Mesendoderm (in vitro differentiated cells): ENCODE results near the gene XAGE1A.
"Not testable (repeated sequence)": the region's sequence is repeated elsewhere in the genome, so short reads cannot be mapped to it uniquely, and the experiment has no call there.

Source experiments
- DNase-seq: peaks from one replicate; pipeline ENCODE4 v3.0.0; 2013
- H2AK5ac ChIP-seq: 2 replicates; pipeline ENCODE4 v1.6.1; 2013; ENCODE audit warnings: low read length, inconsistent platforms
- H2BK120ac ChIP-seq: 2 replicates; pipeline ENCODE4 v1.6.1; 2013; ENCODE audit warnings: low read depth, mild to moderate bottlenecking, low read length, moderate library complexity, mixed read lengths
- H2BK15ac ChIP-seq: replicated peaks from 2 replicates; pipeline ENCODE4 v1.6.1; 2013; ENCODE audit warnings: low read depth, mild to moderate bottlenecking, moderate library complexity
- H2BK5ac ChIP-seq: 2 replicates; pipeline ENCODE4 v1.6.1; 2013; ENCODE audit warnings: low read length, inconsistent platforms
- H3K18ac ChIP-seq: 2 replicates; pipeline ENCODE4 v1.6.1; 2013; ENCODE audit warnings: mild to moderate bottlenecking, low read length, mixed read lengths
- H3K23ac ChIP-seq: one replicate; pipeline ENCODE4 v1.6.1; 2013; ENCODE audit warnings: low read length
- H3K27ac ChIP-seq: 2 replicates; pipeline ENCODE4 v1.5.1; 2013; ENCODE audit warnings: low read depth, mild to moderate bottlenecking, inconsistent platforms, low read length, moderate library complexity
- H3K27me3 ChIP-seq: 2 replicates; pipeline ENCODE4 v1.6.1; 2013; ENCODE audit warnings: low read length, control low read depth, mild to moderate bottlenecking, inconsistent platforms; ENCODE audit not compliant: insufficient read depth, poor library complexity
- H3K36me3 ChIP-seq: 2 replicates; pipeline ENCODE4 v1.6.1; 2013; ENCODE audit warnings: low read length, inconsistent platforms; ENCODE audit not compliant: control insufficient read depth, insufficient read depth
- H3K4ac ChIP-seq: one replicate; pipeline ENCODE4 v1.6.1; 2013; ENCODE audit warnings: low read depth, mild to moderate bottlenecking, low read length, moderate library complexity
- H3K4me1 ChIP-seq: 2 replicates; pipeline ENCODE4 v1.6.1; 2013; ENCODE audit warnings: low read depth, low read length, inconsistent platforms; ENCODE audit not compliant: control insufficient read depth
- H3K4me2 ChIP-seq: 2 replicates; pipeline ENCODE4 v1.6.1; 2013; ENCODE audit warnings: low read length
- H3K4me3 ChIP-seq: 2 replicates; pipeline ENCODE4 v1.5.1; 2013; ENCODE audit warnings: mild to moderate bottlenecking, low read length
- H3K56ac ChIP-seq: one replicate; pipeline ENCODE4 v1.6.1; 2013; ENCODE audit warnings: low read length
- H3K79me1 ChIP-seq: 2 replicates; pipeline ENCODE4 v1.6.1; 2013; ENCODE audit warnings: low read length, inconsistent platforms
- H3K79me2 ChIP-seq: 2 replicates; pipeline ENCODE4 v1.6.1; 2013; ENCODE audit warnings: mild to moderate bottlenecking, low read length; ENCODE audit not compliant: control insufficient read depth, insufficient read depth
- H3K9ac ChIP-seq: 2 replicates; pipeline ENCODE4 v1.6.1; 2013; ENCODE audit warnings: low read length, inconsistent platforms
- H4K5ac ChIP-seq: one replicate; pipeline ENCODE4 v1.6.1; 2013; ENCODE audit warnings: low read length
- H4K8ac ChIP-seq: one replicate; pipeline ENCODE4 v1.6.1; 2013; ENCODE audit warnings: low read depth, mild to moderate bottlenecking, control low read depth, low read length, moderate library complexity
- WGBS: extraction: QIAGEN DNeasy Blood & Tissue Kit; methylation state at CpG from one replicate; pipeline ENCODE4 v1.1.7; 2013; ENCODE audit warnings: low lambda C conversion rate, missing lambda C conversion rate; ENCODE audit not compliant: insufficient coverage; ENCODE audit errors: extremely low coverage; 5-methylcytosine and 5-hydroxymethylcytosine counted together

The XAGE1A gene

DNA sequence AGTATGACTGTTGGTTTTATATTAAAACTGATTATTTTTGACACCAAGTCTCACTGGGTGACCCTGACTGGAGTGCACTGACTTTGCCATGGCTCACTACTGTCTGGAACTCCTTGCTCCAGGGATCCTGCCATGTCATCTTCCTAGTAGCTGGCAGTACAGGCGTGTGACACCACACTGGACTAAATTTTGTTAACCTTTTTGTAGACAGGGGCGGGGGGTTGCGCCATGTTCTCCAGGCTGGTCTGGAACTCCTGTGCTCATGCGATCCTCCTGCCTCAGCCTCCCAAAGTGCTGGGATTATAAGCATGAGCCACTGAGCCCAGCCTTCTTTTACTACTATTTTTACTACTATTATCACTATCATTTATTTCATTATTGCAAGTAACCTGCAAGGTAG, 8.9 kb downstream of the XAGE1A start:
- no peak overlapping the region for H2AK5ac ChIP-seq
- H3K56ac ChIP-seq: no peak overlapping the region
- H3K36me3 ChIP-seq: no peaks in the 10 kb centered on the region
- no peak overlapping the region for H3K23ac ChIP-seq
- no peak overlapping the region for H2BK120ac ChIP-seq
- H3K27ac ChIP-seq: no peak overlapping the region
- no peaks in the 10 kb centered on the region for H3K27me3 ChIP-seq
- H4K8ac ChIP-seq: no peak overlapping the region
- H3K9ac ChIP-seq: no peak overlapping the region
- DNase-seq: no peak
- no peaks in the 10 kb centered on the region for H3K79me2 ChIP-seq
- no peak overlapping the region for H3K4me3 ChIP-seq
- no peak overlapping the region for H3K4me2 ChIP-seq
- no peak overlapping the region for H3K18ac ChIP-seq
- no CpG with 5 or more reads among the region's 4 CpGs for WGBS
- H2BK5ac ChIP-seq: no peak overlapping the region
- H4K5ac ChIP-seq: no peak overlapping the region
- H3K4ac ChIP-seq: no peak overlapping the region
- H3K4me1 ChIP-seq: no peaks in the 10 kb centered on the region
- H3K79me1 ChIP-seq: no peaks in the 10 kb centered on the region
- H2BK15ac ChIP-seq: no peak overlapping the region

- Histone ChIP-seq H3K4ac (no peak overlapping the region), H3K36me3 (no peaks in the 10 kb centered on the region), H3K9ac (no peak overlapping the region), H2BK5ac (no peak overlapping the region), H3K79me1 (no peaks in the 10 kb centered on the region), H2BK15ac (no peak overlapping the region), H3K4me1 (no peaks in the 10 kb centered on the region), H2AK5ac (no peak overlapping the region), H3K18ac (no peak overlapping the region), H3K79me2 (no peaks in the 10 kb centered on the region), H4K8ac (no peak overlapping the region), H3K4me3 (no peak overlapping the region), H4K5ac (no peak overlapping the region), H3K23ac (no peak overlapping the region), H2BK120ac (no peak overlapping the region), H3K4me2 (no peak overlapping the region), H3K56ac (no peak overlapping the region), H3K27ac (no peak overlapping the region), H3K27me3 (no peaks in the 10 kb centered on the region)
- no CpG with 5 or more reads among the region's 3 CpGs for WGBS
- DNase-seq: no peak
These were observed 11.7 kb downstream of the XAGE1A start for GRCh38 chrX:52507331-52507730.

- Histone ChIP-seq H2BK15ac (no peak overlapping the region), H3K27me3 (no peaks in the 10 kb centered on the region), H3K56ac (no peak overlapping the region), H3K9ac (no peak overlapping the region), H3K18ac (no peak overlapping the region), H4K8ac (no peak overlapping the region), H3K4ac (no peak overlapping the region), H3K23ac (no peak overlapping the region), H3K4me1 (no peaks in the 10 kb centered on the region), H3K4me3 (no peak overlapping the region), H3K36me3 (no peaks in the 10 kb centered on the region), H2AK5ac (no peak overlapping the region), H3K79me1 (no peaks in the 10 kb centered on the region), H3K4me2 (no peak overlapping the region), H2BK5ac (no peak overlapping the region), H4K5ac (no peak overlapping the region), H3K79me2 (no peaks in the 10 kb centered on the region), H2BK120ac (no peak overlapping the region), H3K27ac (no peak overlapping the region)
- no CpG with 5 or more reads among the region's 6 CpGs for WGBS
- DNase-seq: no peak
These were observed 14.3 kb downstream of the XAGE1A start for GRCh38 chrX:52509916-52510315.

GRCh38 chrX:52511126-52511525, 15.5 kb downstream of the XAGE1A start:
- H3K23ac ChIP-seq, H3K4me3 ChIP-seq, H3K56ac ChIP-seq, H3K79me2 ChIP-seq, H3K9ac ChIP-seq, H2AK5ac ChIP-seq, H4K8ac ChIP-seq, H3K4me2 ChIP-seq, H3K4ac ChIP-seq, H4K5ac ChIP-seq, H3K18ac ChIP-seq, DNase-seq, H3K36me3 ChIP-seq, H2BK5ac ChIP-seq, H3K27me3 ChIP-seq, H2BK15ac ChIP-seq, H3K4me1 ChIP-seq, H2BK120ac ChIP-seq, H3K79me1 ChIP-seq, H3K27ac ChIP-seq: not testable (repeated sequence)
- no CpG with 5 or more reads among the region's 6 CpGs for WGBS

DNA sequence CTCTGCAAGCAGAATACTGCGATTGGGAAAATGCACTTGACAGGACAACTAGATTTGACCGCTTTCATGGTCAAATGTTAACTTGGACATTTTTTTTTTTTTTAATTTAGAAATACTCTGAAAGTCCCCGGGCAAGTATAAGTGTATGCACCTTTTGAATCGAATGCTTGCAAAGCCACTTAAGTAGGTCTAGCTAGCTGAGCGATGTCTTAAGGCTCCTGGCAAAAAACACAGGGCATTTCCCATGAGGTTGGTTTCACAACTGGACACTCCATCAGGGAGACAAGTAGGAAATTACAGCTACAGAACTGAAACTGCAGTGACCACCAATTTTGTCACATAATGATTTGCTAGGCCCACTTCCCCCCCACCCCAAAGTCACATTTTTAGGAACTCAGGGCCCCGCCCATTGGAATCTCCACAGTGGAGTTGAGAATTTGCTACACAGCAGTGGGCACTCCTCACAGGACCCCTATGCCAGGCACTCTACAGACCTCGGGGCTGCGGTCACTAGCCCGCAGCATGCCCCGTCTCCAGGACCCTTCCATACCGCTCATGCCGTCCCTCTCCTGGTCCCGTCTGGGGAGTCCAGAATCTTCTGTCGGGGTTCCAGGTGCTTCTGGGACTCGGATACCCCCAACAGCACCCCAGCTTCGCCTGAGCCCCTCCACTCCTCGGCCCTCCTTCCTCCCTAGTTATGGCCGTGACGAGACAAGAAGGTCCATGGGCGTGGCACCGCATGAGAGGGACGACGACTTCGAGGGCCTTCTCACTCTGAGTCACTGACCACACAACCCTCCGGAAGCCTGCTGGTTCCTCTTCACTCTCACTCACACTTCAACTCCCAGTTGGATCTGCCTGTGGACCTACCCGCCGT, 20.7 kb downstream of the XAGE1A start:
- not testable (repeated sequence) for H2BK120ac ChIP-seq, H3K4me1 ChIP-seq, H3K27ac ChIP-seq, H3K79me1 ChIP-seq, H2BK5ac ChIP-seq, H3K9ac ChIP-seq, H3K4ac ChIP-seq, H3K56ac ChIP-seq, H2BK15ac ChIP-seq, H2AK5ac ChIP-seq, H4K5ac ChIP-seq, H3K18ac ChIP-seq, H3K4me2 ChIP-seq, H3K23ac ChIP-seq, H3K27me3 ChIP-seq, H3K36me3 ChIP-seq, H3K79me2 ChIP-seq, H3K4me3 ChIP-seq, DNase-seq, H4K8ac ChIP-seq
- no CpG with 5 or more reads among the region's 27 CpGs for WGBS

GRCh38 chrX:52516987-52517325, 21.3 kb downstream of the XAGE1A start, which contains the start of gene XAGE1B:
Gene XAGE1B (minus strand): TSS chrX:52517063. CDS start chrX:52515527, 1,536 bp downstream.
- H2BK15ac ChIP-seq, H2AK5ac ChIP-seq, H3K4me2 ChIP-seq, H4K8ac ChIP-seq, H3K4me1 ChIP-seq, H3K18ac ChIP-seq, H3K79me1 ChIP-seq, H3K4ac ChIP-seq, H4K5ac ChIP-seq, H3K9ac ChIP-seq, H3K27me3 ChIP-seq, H3K79me2 ChIP-seq, H3K36me3 ChIP-seq, H3K23ac ChIP-seq, H3K56ac ChIP-seq, H2BK5ac ChIP-seq, H3K4me3 ChIP-seq, DNase-seq, H2BK120ac ChIP-seq, H3K27ac ChIP-seq: not testable (repeated sequence)
- WGBS: no CpG with 5 or more reads among the region's 18 CpGs
